KMS-11 (cell line): ENCODE measurements around the gene KIT.

Source experiments
- H2AFZ ChIP-seq: fragments of 200-600 bp; sonication (generic); 2 replicates; pipeline ENCODE4 v1.6.1; 2016; ENCODE audit warnings: antibody characterized with exemption, mixed run types, low read depth
- H3K27ac ChIP-seq: fragments of 200-600 bp; sonication (generic); 2 replicates; pipeline ENCODE4 v1.6.1; 2016; ENCODE audit warnings: mild to moderate bottlenecking, mixed run types
- H3K27me3 ChIP-seq: fragments of 200-600 bp; sonication (generic); 2 replicates; pipeline ENCODE4 v1.6.1; 2017; ENCODE audit warnings: mild to moderate bottlenecking, low read depth, mixed run types, moderate library complexity; ENCODE audit not compliant: insufficient read depth
- H3K36me3 ChIP-seq: fragments of 200-600 bp; sonication (generic); 2 replicates; pipeline ENCODE4 v1.6.1; 2017; ENCODE audit warnings: mild to moderate bottlenecking, mixed run types; ENCODE audit not compliant: insufficient read depth
- H3K4me1 ChIP-seq: fragments of 200-600 bp; sonication (generic); 2 replicates; pipeline ENCODE4 v1.6.1; 2016; ENCODE audit warnings: mild to moderate bottlenecking, low read depth, mixed run types; ENCODE audit not compliant: poor library complexity, severe bottlenecking
- H3K4me2 ChIP-seq: fragments of 200-600 bp; sonication (generic); 2 replicates; pipeline ENCODE4 v1.7.0; 2016; ENCODE audit warnings: mild to moderate bottlenecking, mixed run types
- H3K4me3 ChIP-seq: fragments of 200-600 bp; sonication (generic); IDR thresholded peaks from 2 replicates; pipeline ENCODE4 v1.6.1; 2017; ENCODE audit warnings: low read depth, low read length, mixed read lengths; ENCODE audit not compliant: insufficient read depth
- H3K79me2 ChIP-seq: fragments of 200-600 bp; sonication (generic); 2 replicates; pipeline ENCODE4 v1.6.1; 2016; ENCODE audit warnings: low read depth, mixed run types; ENCODE audit not compliant: insufficient read depth
- H3K9ac ChIP-seq: fragments of 200-600 bp; sonication (generic); 2 replicates; pipeline ENCODE4 v1.6.1; 2016; ENCODE audit warnings: mild to moderate bottlenecking, mixed run types
- H4K20me1 ChIP-seq: fragments of 200-600 bp; sonication (generic); 2 replicates; pipeline ENCODE4 v1.6.1; 2016; ENCODE audit warnings: mild to moderate bottlenecking, mixed run types; ENCODE audit not compliant: insufficient read depth
- CTCF ChIP-seq: fragments of 200-600 bp; sonication (generic); conservative IDR thresholded peaks from 2 replicates; pipeline ENCODE4 v1.6.1; 2017; ENCODE audit warnings: low read depth, mild to moderate bottlenecking, antibody characterized with exemption, low read length, moderate library complexity, mixed read lengths

KIT gene

GRCh38 chr4:54719378-54719777, 61.6 kb downstream of the KIT start:
- H3K36me3 ChIP-seq, result no peaks in the 10 kb centered on the region
- no peak overlapping the region for H3K4me3 ChIP-seq
- no peaks in the 10 kb centered on the region for H4K20me1 ChIP-seq
- no peaks in the 10 kb centered on the region for H3K4me1 ChIP-seq
- H2AFZ ChIP-seq, result no peak overlapping the region
- no peak overlapping the region for H3K9ac ChIP-seq
- H3K27ac ChIP-seq, result no peak overlapping the region
- H3K4me2 ChIP-seq, result no peak overlapping the region
- no peak for TF ChIP-seq CTCF
- H3K27me3 ChIP-seq, result no peaks in the 10 kb centered on the region
- H3K79me2 ChIP-seq, result no peaks in the 10 kb centered on the region

GRCh38 chr4:54723220-54723619, 65.5 kb downstream of the KIT start:
- Histone ChIP-seq H3K36me3 (no peaks in the 10 kb centered on the region), H3K4me3 (no peak overlapping the region), H3K4me2 (no peak overlapping the region), H4K20me1 (no peaks in the 10 kb centered on the region), H2AFZ (no peak overlapping the region), H3K9ac (no peak overlapping the region), H3K4me1 (peaks cover 9% of the 10 kb centered on the region), H3K27me3 (no peaks in the 10 kb centered on the region), H3K27ac (no peak overlapping the region), H3K79me2 (no peaks in the 10 kb centered on the region)
- TF ChIP-seq CTCF, result no peak

GRCh38 chr4:54723820-54724219, 66.1 kb downstream of the KIT start:
- Histone ChIP-seq H4K20me1 (no peaks in the 10 kb centered on the region), H3K4me3 (no peak overlapping the region), H3K4me2 (no peak overlapping the region), H3K4me1 (peaks cover 9% of the 10 kb centered on the region), H3K27me3 (no peaks in the 10 kb centered on the region), H3K79me2 (no peaks in the 10 kb centered on the region), H3K9ac (no peak overlapping the region), H3K36me3 (no peaks in the 10 kb centered on the region), H2AFZ (no peak overlapping the region), H3K27ac (no peak overlapping the region)
- no peak for TF ChIP-seq CTCF

GRCh38 chr4:54726907-54727306, 69.2 kb downstream of the KIT start:
- no peak overlapping the region for H3K27ac ChIP-seq

More at GRCh38 chr4:54726907-54727306, 69.2 kb downstream of the KIT start:
- Histone ChIP-seq H3K27me3 (no peaks in the 10 kb centered on the region), H3K4me1 (peaks cover 9% of the 10 kb centered on the region), H3K4me3 (no peak overlapping the region), H3K9ac (no peak overlapping the region), H2AFZ (no peak overlapping the region), H3K79me2 (no peaks in the 10 kb centered on the region), H3K4me2 (no peak overlapping the region), H3K36me3 (no peaks in the 10 kb centered on the region), H4K20me1 (no peaks in the 10 kb centered on the region)
- TF ChIP-seq CTCF, result no peak
